GM19328 (cell line): ENCODE measurements around the gene TSPAN15.

ENCODE experiments used
- ATAC-seq: cut with Tn5 transposase; IDR thresholded peaks from one replicate; pipeline ENCODE4 v1.9.1; 2021; ENCODE audit warnings: mild to moderate bottlenecking, moderate library complexity; ENCODE audit not compliant: unreplicated experiment

Gene TSPAN15

DNA sequence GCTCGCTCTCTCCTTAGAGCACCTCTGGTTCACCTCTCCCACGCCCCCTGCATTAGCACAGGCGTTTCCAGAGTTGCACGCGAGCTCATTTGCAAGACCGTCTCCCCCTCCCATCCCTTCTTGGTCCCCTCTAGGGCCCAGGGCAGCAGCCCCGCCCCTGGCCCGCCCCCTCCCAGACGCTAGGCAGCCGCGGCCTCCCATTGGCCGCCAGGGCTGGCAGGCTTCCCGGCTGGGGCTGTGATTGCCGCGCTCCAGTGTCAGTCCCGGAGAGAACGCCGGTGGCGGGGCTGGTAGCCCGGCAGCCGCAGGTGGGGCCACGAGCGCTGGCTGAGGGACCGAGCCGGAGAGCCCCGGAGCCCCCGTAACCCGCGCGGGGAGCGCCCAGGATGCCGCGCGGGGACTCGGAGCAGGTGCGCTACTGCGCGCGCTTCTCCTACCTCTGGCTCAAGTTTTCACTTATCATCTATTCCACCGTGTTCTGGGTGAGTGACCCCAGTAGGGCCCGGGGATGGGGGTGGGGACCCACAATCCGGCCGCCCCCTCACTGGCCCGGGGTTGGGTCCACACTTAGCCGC lies at the start of gene TSPAN15:
TSPAN15 (plus strand) TSS at position 257 of the 575 bp plus-strand sequence; CDS start at position 387, 130 bp downstream.
- ATAC-seq = peak; percentile 79

DNA sequence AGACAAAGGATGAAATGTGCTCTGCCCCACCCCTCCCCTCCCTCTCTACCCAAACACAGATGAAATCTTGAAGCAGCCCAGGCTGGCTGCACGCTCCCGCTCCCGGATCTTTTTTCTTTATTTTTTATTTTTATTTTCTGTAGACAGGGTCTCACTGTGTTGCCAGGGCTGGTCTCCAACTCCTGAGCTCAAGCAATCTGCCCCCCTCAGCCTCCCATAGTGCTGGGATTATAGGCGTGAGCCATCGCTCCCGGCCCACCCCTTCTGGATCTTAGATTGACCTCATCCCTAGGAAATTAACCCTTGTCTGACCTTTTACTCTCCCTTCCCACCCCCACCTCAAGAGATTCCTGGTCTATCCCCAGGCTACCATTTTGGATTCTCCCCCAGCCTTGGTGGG lies 48.9 kb upstream of the TSPAN15 start:
- ATAC-seq = no peak

DNA sequence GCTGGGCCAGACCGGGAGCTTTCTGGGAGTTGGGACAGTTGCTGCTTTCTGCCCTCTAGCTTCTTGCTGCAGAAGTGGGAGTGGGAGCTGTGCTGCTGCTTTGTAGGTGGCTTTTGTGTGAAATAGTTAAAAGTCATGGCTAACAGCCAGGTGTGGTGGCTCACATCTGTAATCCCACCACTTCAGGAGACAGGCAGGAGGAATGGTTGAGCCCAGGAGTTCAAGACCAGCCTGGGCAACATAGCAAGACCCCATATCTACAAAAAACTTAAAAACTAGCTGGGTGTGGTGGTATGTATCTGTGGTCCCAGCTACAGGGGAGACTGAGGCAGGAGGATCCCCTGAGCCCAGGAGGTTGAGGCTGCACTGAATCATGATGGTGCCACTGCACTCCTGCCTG lies 48.2 kb upstream of the TSPAN15 start:
- no peak for ATAC-seq

DNA sequence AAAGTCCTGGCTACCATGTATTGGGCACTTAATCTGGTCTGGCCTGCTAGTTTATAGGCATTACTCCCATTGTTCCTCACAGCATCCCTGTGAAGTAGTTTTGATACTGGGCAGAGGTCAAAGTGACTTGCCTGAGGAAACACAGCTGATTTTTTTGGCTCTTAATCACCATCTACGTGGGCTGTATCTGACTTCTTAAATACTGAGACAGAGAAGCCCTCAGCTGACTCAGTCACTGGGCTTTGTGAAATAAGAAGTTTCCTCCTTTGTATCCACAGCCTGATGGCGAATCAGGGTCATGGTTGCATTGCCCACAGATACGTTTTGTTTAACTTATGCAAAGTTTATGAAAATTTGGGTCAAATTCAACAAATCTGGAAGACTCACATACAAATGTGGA lies 47.7 kb upstream of the TSPAN15 start:
- no peak for ATAC-seq

DNA sequence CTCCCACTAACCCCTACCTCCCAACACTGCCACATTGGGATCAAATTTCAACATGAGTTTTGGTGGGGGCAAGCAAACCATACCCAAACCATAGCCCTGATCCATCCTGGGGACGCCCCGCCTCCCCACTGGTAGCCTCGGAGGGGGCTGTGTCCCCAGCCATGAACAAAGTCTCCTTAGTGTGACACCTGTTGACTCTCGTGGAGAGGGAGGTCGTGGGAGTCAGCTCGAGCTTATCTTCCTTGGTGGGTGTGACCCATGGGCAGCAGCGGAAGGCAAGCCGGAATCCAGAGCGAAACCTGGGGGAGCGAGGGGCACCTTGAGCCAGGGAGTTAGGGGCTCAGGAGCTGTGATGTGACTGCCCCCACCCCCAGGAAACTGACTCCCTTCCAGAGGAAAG lies 46.5 kb upstream of the TSPAN15 start:
- no peak for ATAC-seq

DNA sequence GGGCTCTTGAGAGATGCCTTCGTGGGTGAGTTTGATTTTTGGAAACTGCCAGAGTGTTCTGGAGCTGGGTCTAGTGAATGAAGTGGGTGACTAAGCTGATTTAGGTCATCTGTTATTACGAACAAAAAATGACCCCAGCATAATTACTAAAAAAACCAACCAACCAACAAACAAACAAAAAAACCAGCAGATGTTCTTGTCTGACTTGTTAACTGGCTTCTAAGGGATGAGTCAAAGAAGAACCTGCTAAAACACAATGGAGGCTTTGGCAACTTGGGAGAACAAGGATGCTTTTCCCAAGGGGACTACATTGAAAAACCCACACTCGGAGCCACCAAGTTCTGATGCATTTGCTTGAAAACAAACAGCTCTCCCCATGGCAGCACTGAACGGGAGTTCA lies 46.0 kb upstream of the TSPAN15 start:
- no peak for ATAC-seq

DNA sequence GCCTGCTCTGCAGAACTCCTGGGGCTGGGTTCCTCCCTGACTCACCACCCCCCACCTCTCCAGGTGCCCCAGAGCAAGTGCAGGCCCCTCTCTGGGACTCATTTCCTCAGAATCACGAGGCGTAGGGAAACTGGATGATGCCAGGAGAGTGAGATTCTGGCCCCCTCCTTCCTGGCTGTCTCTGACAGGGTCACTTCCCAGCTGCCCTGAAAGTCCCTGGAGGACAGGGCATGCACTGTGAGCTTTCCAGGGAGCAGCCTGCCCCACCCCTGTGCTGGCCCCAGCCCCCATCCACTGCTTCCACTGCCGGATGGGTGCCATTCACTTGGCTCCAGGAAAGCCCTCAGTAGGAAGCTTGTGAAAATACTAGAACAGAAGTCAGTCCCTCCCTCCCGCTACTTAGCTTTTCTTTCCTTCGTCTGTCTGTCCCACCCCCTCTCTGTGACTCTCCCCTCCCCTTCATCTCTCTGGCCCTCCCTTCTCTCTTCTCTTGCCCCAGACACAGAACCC lies 44.9 kb upstream of the TSPAN15 start:
- no peak for ATAC-seq

DNA sequence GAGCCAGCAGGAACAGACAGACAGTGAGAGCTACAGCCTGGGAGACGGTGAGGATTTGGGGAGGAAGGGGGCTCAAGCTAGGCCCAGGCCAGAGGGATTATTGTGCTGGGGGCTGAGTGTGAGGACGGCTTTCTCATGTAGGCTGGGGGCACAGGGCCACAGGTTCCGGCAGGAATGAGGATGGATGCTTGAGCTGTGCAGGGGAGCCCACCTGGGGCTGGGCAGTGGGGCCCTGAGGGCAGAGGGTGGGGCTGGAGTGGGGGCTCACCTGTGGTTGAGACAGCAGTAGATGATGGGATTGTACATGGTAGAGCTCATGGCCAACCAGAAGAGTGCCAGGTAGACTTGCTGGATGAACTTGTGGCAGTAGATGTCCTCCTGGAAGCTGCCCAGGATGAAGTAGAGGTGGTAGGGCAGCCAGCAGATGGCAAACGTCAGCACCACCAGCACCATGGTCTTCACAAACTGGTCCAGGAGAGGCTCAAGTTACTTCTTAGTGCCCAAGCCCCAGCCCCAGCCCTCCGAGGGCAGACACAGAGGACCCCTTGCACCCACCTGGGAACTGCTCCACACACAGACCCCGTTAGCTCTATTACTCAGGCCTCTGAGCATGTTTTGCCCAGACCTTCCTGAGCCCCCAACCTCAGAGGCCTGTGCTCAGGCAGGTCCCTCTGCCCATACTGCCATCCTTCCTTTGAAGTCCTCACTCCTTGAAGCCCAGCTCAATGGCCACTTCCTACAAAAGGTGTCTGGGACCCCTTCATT lies 44.3 kb upstream of the TSPAN15 start:
- no peak for ATAC-seq

DNA sequence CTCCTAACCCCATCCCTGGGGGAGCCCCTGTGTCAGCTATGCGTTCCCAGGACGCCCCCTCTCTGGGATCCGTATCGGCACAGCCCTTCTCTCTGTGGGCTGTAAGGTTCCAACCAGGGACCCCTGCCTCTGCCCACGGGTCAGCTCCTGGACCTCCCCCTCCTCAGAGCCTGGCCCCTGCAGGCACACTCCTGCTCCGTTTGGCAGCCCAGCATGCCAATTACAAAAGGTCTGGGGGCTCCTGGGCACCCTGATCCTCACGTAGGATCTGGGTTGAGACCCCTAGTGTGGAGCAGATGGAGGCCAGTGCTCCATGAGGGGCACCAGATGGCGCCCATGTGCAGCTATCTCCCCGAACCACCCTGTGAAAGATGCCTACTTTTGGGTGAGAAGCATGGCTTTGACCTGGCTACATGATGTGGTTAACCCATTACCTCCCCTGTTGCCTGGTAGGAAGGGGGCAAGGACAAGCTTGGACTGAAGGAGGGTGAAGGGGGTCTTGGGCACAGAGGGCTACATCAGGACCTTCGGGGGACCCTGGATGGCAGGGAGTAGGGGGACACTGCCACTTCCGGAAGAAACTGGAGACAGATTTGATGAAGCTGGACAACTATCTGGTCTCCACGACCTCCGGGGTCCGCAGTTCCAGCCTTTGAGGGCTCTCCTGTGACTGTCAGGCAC lies 43.5 kb upstream of the TSPAN15 start:
- no peak for ATAC-seq

DNA sequence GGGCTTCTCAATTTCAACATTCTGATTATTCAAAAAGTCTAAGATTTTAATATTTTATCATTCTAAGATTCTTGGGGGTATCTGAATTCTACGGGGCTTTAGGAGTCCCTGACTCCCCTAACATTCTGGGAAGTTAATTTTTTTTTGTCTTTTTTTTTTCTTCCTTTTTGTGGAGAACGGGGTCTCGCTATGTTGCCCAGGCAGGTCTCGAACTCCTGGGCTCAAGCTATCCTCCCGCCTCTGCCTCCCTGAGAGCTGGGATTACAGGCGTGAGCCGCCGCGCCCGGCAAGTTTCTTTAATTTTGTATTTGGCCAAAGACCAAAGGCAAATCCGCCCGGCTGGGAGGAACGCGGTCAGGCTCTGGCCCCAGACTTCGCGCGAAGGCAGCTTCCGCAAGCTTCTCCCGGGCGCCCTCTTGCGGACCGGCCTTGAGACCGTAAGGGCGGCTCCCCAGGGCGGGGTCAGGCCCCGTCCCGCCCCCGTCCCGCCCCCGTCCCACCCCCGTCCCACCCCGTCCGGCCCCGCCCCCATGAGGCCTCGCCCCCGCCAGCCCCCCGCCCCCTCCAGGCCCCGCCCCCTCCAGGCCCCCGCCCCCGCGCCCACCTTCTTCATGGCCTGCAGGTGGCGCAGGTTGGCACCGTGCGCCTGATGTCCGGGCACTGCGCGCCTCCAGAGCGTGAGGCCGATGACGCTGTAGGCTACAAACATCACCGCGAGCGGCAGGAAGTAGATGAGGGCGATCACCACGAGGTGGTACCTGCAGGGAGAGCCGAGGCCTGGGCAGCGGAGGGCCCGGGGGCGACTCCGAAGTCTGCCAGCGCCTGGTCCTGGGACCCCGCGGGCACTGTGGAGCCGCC lies 42.7 kb upstream of the TSPAN15 start:
- peak; percentile 74 for ATAC-seq

DNA sequence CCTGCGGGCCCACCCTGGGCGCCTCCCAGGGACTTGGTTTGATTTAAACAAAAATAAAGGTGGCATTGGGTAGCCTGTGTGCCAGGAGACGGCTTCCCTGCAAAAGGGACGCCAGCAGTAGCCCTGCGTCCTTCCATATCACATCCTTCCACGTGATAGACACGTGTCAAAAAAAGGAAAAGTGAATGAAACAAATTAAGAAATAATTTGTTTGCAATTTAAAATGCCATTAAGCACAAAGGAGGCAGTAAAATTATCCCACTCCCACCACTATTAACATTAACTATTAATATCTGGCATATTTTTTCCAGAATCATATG lies 42.1 kb upstream of the TSPAN15 start:
- ATAC-seq = no peak

DNA sequence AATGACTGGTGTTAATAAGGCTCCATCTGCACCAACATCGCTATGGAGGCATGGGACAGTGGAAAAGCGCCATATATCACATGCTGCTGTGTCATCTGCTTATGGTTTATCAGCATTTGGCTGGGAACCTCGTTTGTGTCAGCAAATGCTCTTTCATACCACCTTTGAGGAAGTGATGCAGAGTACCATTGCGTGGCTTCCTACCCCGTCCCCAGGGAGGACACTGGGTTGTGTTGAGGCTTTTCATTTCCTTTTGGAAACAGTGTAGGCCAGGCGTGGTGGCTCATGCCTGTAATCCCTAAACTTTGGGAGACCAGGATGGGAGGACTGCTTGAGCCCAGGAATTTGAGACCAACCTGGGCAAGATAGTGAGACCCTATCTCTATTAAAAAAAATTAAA lies 41.3 kb upstream of the TSPAN15 start:
- no peak for ATAC-seq

DNA sequence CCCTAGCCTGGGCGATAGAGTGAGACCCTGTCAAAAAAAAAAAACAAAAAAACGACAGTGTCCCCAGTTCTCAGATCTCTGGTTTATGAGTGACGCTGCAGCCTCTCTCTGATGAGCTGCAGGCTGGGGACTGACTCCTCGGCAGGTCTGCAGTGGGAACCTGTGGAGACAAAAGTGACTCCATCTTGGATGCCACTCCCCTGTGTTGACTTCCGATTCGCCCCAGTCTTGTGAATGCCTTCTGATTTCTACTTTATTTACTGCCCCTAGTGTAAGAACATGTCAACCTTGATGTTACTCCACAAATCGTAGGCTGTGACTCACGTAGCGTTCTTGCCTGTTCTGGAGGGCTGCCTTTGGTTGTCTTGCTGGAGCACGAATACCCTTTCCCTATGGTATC lies 40.8 kb upstream of the TSPAN15 start:
- no peak for ATAC-seq

DNA sequence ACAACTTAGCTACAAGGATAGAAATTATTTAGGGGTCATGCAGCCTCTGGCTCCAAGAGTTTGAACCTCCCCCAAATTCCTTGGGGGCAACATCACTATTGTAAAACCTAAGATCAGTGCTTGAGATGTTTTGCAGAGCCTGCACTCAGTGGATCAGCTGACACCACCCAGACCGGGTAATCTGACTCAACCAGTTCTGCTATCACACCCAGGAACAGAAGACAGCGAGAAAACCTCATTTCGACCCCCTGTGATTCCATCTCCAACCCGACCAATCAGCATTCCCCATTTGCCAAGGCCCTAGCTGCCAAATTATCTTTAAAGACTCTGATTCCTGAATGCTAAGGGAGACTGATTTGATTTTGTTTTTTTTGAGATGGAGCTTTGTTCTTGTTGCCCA lies 39.8 kb upstream of the TSPAN15 start:
- ATAC-seq = no peak

DNA sequence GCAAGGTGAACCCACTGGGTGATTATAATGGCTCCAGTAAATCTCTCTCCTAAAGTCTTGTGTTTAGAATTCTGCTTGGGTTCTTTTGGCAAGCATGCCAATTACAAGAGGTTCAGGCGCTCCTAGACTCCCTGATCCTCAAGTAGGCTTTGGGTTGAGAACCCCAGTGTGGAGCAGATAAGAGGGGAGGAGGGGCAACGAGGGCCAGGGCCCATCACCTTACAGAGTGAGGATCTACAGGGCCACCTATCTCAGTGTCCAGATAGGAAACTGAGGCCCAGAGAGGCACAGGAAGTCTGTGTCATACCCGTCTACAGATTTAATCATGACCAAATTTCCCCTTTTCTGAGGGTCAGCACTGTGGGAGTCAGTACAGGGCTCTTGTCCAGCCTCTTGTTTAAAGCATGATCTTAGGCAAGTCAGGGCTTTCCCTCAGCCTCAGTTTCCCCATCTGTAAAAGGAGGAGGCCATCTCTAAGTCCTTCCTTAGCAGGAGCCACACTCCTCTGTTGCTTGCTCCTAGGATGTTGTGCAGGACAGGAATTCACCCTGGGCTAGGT lies 39.0 kb upstream of the TSPAN15 start:
- ATAC-seq = no peak

DNA sequence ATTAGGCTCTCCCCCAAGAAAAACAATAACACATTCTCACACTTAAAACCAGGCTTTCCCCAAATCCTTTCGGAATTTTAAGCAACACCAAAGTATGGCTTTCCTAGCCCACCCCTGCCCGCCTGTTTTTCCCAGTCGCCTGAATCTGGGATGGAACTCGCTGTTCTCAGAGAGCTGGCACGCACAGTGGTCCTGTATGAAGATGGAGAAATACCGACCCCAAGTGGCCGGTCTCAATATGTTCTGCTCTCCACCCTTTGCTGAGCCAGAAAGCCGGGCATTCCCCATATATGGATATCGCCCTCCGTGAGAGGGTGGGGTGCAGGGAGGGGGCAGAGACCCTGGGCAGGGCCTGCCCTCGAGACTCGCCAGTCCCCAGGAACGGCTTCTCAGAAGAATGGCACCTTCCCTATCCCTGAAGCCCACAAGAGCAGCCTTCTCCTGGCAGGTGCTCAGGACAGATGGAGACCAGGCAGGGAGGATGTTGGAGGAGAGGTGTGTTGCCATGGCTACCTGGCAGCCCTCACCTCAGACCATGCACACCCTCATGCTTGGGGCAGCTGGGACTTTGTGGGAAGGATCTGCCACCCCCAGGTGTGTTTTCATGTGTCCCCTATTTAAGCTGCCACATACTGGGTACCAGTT lies 37.9 kb upstream of the TSPAN15 start:
- ATAC-seq = no peak

DNA sequence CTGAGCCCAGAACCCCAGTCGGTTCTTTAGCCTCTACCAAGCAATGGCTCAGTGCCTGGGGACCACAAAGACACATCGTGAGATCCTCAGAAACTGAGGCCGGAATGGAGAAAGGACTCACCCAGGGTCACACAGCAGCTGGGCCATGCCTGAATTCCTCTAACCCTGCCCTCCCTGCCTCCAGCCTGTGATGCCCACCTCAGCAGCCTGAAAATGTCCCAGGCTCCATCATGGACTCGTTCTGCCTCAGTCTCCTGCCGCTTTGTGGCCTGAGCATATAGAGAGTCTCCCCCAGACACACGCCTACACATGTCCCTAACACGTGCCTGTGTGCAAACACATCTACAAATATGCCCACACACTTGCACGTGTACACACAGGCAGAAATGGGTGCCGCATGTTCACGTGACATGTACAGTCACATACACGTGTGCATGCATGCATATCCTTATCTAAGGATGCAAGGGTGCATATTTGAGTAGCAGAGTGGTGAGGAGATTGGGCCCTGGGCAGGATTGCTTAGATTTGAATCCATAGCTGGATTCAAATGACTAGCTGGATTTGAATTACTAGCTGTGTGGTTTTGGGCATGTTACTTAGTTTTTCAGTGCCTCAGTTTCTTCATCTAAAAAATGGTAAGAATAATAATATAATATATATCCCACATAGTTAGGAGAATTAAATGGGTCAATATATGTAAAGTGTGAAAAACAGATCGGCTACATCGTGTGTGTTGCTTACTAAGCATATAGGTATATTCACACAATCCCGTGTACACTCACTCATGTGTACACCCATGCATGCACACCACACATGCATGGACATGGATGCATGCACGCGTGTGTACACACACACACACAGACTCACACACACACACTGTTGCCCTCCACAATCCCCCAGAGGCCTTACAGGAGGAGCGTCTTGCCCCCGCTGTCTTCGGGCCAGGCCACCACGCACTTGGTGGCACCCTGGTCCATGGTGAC lies 36.9 kb upstream of the TSPAN15 start:
- no peak for ATAC-seq

DNA sequence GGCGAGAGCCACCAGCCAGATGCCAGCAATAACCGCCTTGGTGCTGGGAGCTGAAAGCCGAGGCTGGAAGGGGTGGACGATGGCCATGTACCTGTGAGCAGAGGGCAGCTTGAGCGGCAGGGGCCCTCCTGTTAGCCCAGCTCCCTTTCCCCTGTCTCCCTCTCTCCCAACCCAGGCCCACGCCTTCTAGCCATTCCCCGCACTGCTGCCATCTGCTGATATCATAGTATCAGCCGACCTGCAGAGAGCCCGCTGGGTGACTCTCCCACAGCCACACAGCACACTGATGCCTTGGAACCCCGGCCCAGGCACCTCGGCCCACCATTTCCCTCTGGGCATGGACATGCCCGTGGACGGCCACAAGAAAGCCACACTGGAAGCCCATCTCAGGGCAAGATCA lies 36.2 kb upstream of the TSPAN15 start:
- no peak for ATAC-seq

DNA sequence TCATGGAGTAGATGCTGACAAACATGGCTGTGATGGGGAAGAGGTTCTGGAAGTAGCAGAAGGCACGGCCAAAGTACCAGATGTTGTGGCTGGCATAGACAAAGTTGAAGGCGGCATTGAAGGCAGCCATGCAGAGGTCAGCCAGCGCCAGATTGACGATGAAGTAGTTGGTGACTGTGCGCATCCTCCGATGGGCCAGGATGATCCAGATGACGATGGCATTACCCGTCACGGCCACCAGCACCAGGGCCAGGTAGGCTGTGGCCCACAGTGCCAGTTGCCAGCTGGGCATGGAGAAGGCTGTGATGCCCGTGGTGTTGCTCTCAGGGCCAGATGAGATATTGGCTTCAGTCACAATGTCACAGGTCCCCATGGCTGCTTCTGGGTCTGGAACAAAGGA lies 35.3 kb upstream of the TSPAN15 start:
- ATAC-seq = no peak
